Neural cell (in vitro differentiated cells): ENCODE measurements around the gene FYN. TPM values are rescaled to one million over a fixed set of nuclear protein-coding genes. Genes with fewer than 3 reads are reported as not detected.

Experiments
- H2AFZ ChIP-seq: fragments of 200-600, 300-800 bp; sonication (generic), shearing (Covaris generic); 2 replicates; pipeline ENCODE4 v1.6.0; 2014; ENCODE audit warnings: low read depth, mild to moderate bottlenecking, antibody characterized with exemption, low read length, moderate library complexity
- H3F3A ChIP-seq: fragments of 200-600 bp; shearing (Covaris generic); 2 replicates; pipeline ENCODE4 v1.6.1; 2016; ENCODE audit warnings: mild to moderate bottlenecking, moderate library complexity, mixed read lengths, antibody characterized with exemption, low read length; ENCODE audit not compliant: insufficient read depth, poor library complexity, severe bottlenecking
- H3K27ac ChIP-seq: fragments of 200-600, 300-800 bp; sonication (generic), shearing (Covaris generic); 2 replicates; pipeline ENCODE4 v1.5.1; 2014; ENCODE audit warnings: mild to moderate bottlenecking, low read length, moderate library complexity
- H3K27me3 ChIP-seq: fragments of 300-800, 200-600 bp; sonication (generic), shearing (Covaris generic); 2 replicates; pipeline ENCODE4 v1.6.0; 2014; ENCODE audit warnings: mild to moderate bottlenecking, low read depth, low read length, moderate library complexity; ENCODE audit not compliant: insufficient read depth
- H3K36me3 ChIP-seq: fragments of 300-800, 200-600 bp; sonication (generic), shearing (Covaris generic); 2 replicates; pipeline ENCODE4 v1.5.1; 2014; ENCODE audit warnings: mild to moderate bottlenecking, antibody characterized with exemption, low read length, moderate library complexity; ENCODE audit not compliant: insufficient read depth
- H3K4me2 ChIP-seq: fragments of 300-800, 200-600 bp; sonication (generic), shearing (Covaris generic); 2 replicates; pipeline ENCODE4 v1.6.0; 2014; ENCODE audit warnings: mild to moderate bottlenecking, low read length
- H3K4me3 ChIP-seq: fragments of 300-800, 200-600 bp; sonication (generic), shearing (Covaris generic); 2 replicates; pipeline ENCODE4 v1.5.1; 2014; ENCODE audit warnings: mild to moderate bottlenecking, low read length, moderate library complexity
- H3K79me2 ChIP-seq: fragments of 200-600 bp; shearing (Covaris generic); replicated peaks from 2 replicates; pipeline ENCODE4 v1.6.0; 2014; ENCODE audit warnings: mild to moderate bottlenecking, low read length, moderate library complexity; ENCODE audit not compliant: insufficient read depth
- H3K9ac ChIP-seq: fragments of 300-800, 200-600 bp; sonication (generic), shearing (Covaris generic); 2 replicates; pipeline ENCODE4 v1.6.1; 2016; ENCODE audit warnings: mild to moderate bottlenecking, low read length, mixed read lengths
- H3K9me2 ChIP-seq: fragments of 200-600 bp; shearing (Covaris generic); 2 replicates; pipeline ENCODE4 v1.6.1; 2016; ENCODE audit warnings: mild to moderate bottlenecking, low read length, mixed read lengths; ENCODE audit not compliant: insufficient read depth
- H3K9me3 ChIP-seq: fragments of 200-600, 300-800 bp; sonication (generic), shearing (Covaris generic); 2 replicates; pipeline ENCODE4 v1.6.1; 2016; ENCODE audit warnings: mild to moderate bottlenecking, mixed run types, low read length, moderate library complexity, mixed read lengths
- H4K20me1 ChIP-seq: fragments of 200-600 bp; shearing (Covaris generic); 2 replicates; pipeline ENCODE4 v1.6.1; 2016; ENCODE audit warnings: mild to moderate bottlenecking, mixed run types; ENCODE audit not compliant: insufficient read depth
- CTCF ChIP-seq: fragments of 450-650 bp; IDR thresholded peaks from 2 replicates; pipeline ENCODE4 v1.5.1; 2014; ENCODE audit warnings: antibody characterized with exemption, mild to moderate bottlenecking, moderate library complexity; ENCODE audit not compliant: poor library complexity, severe bottlenecking
- EP300 ChIP-seq: fragments of 450-650 bp; conservative IDR thresholded peaks from 2 replicates; pipeline ENCODE4 v1.6.1; 2014; ENCODE audit warnings: antibody characterized with exemption, mild to moderate bottlenecking, moderate library complexity; ENCODE audit not compliant: poor library complexity, severe bottlenecking
- EZH2 ChIP-seq: fragments of 200-600, 300-800 bp; shearing (Covaris generic), sonication (generic); IDR thresholded peaks from 2 replicates; pipeline ENCODE4 v1.6.1; 2014; ENCODE audit warnings: antibody characterized with exemption, low read length, borderline replicate concordance, mild to moderate bottlenecking; ENCODE audit not compliant: insufficient read depth, poor library complexity, severe bottlenecking
- MXI1 ChIP-seq: fragments of 450-650 bp; conservative IDR thresholded peaks from 2 replicates; pipeline ENCODE4 v1.6.1; 2014; ENCODE audit warnings: antibody characterized with exemption, mild to moderate bottlenecking; ENCODE audit not compliant: poor library complexity, severe bottlenecking
- POLR2AphosphoS5 ChIP-seq: IDR thresholded peaks from 2 replicates; pipeline ENCODE4 v1.6.1; 2012
- RAD21 ChIP-seq: fragments of 450-650 bp; conservative IDR thresholded peaks from 2 replicates; pipeline ENCODE4 v1.6.1; 2014; ENCODE audit warnings: antibody characterized with exemption, mild to moderate bottlenecking, moderate library complexity
- SMC3 ChIP-seq: fragments of 450-650 bp; conservative IDR thresholded peaks from 2 replicates; pipeline ENCODE4 v1.6.1; 2014; ENCODE audit warnings: antibody characterized with exemption, mild to moderate bottlenecking, moderate library complexity; ENCODE audit not compliant: poor library complexity
- TAF1 ChIP-seq: IDR thresholded peaks from 2 replicates; pipeline ENCODE4 v1.6.1; 2012; ENCODE audit warnings: low read depth
- polyA plus RNA-seq: library from polyadenylated mRNA; depleted of rRNA; stranded (reverse); fragments of >200 nt; gene quantifications from 2 replicates; pipeline ENCODE4 v1.2.3, GENCODE V29; 2014
- TF ChIP-seq, protein P1 (sequence below): IDR thresholded peaks from 2 replicates; pipeline ENCODE4 v1.6.1; 2012; ENCODE audit warnings: borderline replicate concordance

FYN gene
- polyA plus RNA-seq, 1 donor from 2014 or later: 277 TPM

DNA sequence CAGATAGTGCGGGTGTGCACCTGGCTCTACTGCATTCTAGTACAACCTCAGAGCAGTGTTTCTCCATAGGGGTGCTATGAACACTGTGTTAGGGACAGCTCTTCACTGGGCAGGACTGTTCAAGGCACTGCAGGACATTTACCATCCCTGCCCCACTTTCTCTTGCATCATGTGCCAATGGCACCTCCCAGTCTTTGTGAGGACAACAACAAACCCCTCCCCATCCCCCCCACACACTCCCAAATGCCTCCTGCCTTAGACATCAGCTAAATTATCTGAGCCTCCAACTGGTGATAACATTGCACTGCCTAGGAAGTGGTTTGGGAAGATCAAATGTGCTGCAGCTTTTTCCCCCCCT is 98.9 kb downstream of the FYN start:
- no peak overlapping the region for H3K9ac ChIP-seq
- H3K9me2 ChIP-seq: no peaks in the 10 kb centered on the region
- no peak overlapping the region for H2AFZ ChIP-seq
- no peak overlapping the region for H3K4me3 ChIP-seq
- H3K79me2 ChIP-seq: peaks cover 15% of the 10 kb centered on the region
- peaks cover 9% of the 10 kb centered on the region for H3K36me3 ChIP-seq
- no peaks in the 10 kb centered on the region for H3K9me3 ChIP-seq
- no peaks in the 10 kb centered on the region for H3K27me3 ChIP-seq
- H3F3A ChIP-seq: no peaks in the 10 kb centered on the region
- H4K20me1 ChIP-seq: no peaks in the 10 kb centered on the region
- TF ChIP-seq MXI1 (no peak), RAD21 (no peak), EZH2 (no peak), TAF1 (no peak), EP300 (no peak), CTCF (no peak), POLR2AphosphoS5 (no peak), SMC3 (no peak)
- TF ChIP-seq, protein P1, sequence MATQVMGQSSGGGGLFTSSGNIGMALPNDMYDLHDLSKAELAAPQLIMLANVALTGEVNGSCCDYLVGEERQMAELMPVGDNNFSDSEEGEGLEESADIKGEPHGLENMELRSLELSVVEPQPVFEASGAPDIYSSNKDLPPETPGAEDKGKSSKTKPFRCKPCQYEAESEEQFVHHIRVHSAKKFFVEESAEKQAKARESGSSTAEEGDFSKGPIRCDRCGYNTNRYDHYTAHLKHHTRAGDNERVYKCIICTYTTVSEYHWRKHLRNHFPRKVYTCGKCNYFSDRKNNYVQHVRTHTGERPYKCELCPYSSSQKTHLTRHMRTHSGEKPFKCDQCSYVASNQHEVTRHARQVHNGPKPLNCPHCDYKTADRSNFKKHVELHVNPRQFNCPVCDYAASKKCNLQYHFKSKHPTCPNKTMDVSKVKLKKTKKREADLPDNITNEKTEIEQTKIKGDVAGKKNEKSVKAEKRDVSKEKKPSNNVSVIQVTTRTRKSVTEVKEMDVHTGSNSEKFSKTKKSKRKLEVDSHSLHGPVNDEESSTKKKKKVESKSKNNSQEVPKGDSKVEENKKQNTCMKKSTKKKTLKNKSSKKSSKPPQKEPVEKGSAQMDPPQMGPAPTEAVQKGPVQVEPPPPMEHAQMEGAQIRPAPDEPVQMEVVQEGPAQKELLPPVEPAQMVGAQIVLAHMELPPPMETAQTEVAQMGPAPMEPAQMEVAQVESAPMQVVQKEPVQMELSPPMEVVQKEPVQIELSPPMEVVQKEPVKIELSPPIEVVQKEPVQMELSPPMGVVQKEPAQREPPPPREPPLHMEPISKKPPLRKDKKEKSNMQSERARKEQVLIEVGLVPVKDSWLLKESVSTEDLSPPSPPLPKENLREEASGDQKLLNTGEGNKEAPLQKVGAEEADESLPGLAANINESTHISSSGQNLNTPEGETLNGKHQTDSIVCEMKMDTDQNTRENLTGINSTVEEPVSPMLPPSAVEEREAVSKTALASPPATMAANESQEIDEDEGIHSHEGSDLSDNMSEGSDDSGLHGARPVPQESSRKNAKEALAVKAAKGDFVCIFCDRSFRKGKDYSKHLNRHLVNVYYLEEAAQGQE: no peak
- H3K27ac ChIP-seq: no peak overlapping the region
- H3K4me2 ChIP-seq: no peak overlapping the region

DNA sequence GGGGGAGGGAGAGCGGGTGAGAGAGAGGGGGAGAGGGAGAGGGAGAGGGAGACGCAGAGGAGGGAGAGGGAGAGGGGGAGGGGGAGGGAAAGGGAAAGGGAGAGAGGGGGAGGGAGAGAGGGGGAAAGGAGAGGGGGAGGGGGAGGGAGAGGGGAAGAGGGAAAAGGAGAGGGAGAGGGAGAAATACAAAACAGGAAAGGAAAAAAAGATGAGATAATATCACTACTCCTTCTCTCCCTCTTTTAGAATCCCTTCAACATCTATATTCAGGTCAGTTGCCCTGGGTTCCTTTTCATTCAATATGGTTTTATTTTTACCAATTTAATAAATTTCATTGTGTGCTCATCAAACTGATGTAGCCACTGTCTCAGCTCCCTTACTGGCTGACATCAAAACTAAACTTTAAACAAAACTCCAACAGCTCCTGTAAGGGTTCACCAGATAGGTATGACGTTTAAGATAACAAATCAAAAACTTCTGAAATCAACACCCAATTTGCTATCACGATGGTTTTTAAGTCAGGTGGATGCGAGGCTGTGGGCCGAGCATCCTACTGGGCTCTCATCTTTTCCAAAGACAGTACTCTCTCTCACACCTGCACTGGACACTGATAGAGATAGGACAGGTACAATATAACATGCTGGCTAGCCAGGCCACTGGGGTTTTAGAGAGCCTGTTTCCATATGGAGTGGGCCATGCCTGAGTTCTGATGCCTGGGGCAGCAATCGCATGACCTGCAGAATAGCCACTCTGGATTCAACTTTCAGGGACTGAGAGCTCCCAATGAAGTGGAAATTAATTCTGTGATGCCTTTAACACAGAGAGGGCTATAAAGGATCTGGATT is 99.5 kb downstream of the FYN start:
- no peaks in the 10 kb centered on the region for H3K9me3 ChIP-seq
- no peak for TF ChIP-seq MXI1
- TF ChIP-seq TAF1: no peak
- TF ChIP-seq POLR2AphosphoS5: no peak
- no peak for TF ChIP-seq EP300
- no peak for TF ChIP-seq RAD21
- TF ChIP-seq, protein P1: no peak
- TF ChIP-seq EZH2: no peak
- TF ChIP-seq SMC3: no peak
- TF ChIP-seq CTCF: no peak
- no peaks in the 10 kb centered on the region for H3F3A ChIP-seq
- H3K27me3 ChIP-seq: no peaks in the 10 kb centered on the region
- H4K20me1 ChIP-seq: no peaks in the 10 kb centered on the region
- H2AFZ ChIP-seq: no peak overlapping the region
- H3K36me3 ChIP-seq: peaks cover 9% of the 10 kb centered on the region
- no peak overlapping the region for H3K4me3 ChIP-seq
- no peak overlapping the region for H3K9ac ChIP-seq
- peaks cover 15% of the 10 kb centered on the region for H3K79me2 ChIP-seq
- H3K9me2 ChIP-seq: no peaks in the 10 kb centered on the region
- H3K27ac ChIP-seq: no peak overlapping the region
- no peak overlapping the region for H3K4me2 ChIP-seq
